ENCODE data around the gene CDCP2.

- no peak for TF ChIP-seq CTCF (IDR thresholded peaks at IDR 0.05)
- TF ChIP-seq POLR2A (IDR thresholded peaks at IDR 0.05) = no peak
Observed at GRCh38 chr1:54096877-54097240, 55.9 kb downstream of the CDCP2 start.

Data from thyroid gland (tissue), 4 donors.